Measurements from ENCODE around the gene GLB1L2.

GRCh38 chr11:134331354-134332188 is at the start of gene GLB1L2:
- TF ChIP-seq OSR1 (CRISPR knock-in tag; IDR thresholded peaks at IDR 0.05), result no peak
- no peak for TF ChIP-seq ZFP30 (CRISPR knock-in tag; IDR thresholded peaks at IDR 0.05)
- no peak for TF ChIP-seq GLIS3 (CRISPR knock-in tag; IDR thresholded peaks at IDR 0.05)
- TF ChIP-seq, protein P1, sequence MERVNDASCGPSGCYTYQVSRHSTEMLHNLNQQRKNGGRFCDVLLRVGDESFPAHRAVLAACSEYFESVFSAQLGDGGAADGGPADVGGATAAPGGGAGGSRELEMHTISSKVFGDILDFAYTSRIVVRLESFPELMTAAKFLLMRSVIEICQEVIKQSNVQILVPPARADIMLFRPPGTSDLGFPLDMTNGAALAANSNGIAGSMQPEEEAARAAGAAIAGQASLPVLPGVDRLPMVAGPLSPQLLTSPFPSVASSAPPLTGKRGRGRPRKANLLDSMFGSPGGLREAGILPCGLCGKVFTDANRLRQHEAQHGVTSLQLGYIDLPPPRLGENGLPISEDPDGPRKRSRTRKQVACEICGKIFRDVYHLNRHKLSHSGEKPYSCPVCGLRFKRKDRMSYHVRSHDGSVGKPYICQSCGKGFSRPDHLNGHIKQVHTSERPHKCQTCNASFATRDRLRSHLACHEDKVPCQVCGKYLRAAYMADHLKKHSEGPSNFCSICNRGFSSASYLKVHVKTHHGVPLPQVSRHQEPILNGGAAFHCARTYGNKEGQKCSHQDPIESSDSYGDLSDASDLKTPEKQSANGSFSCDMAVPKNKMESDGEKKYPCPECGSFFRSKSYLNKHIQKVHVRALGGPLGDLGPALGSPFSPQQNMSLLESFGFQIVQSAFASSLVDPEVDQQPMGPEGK (CRISPR knock-in tag; IDR thresholded peaks at IDR 0.05; ENCODE audit: borderline replicate concordance), result no peak

All from SK-N-SH treated with all-trans-retinoic acid at 6 μM for 48 hours (cell line).